ENCODE data around the gene TYRO3. TPM values are rescaled to one million over a fixed set of nuclear protein-coding genes. Genes with fewer than 3 reads are reported as not detected.
"Not testable (repeated sequence)": the region's sequence is repeated elsewhere in the genome, so short reads cannot be mapped to it uniquely, and the experiment has no call there.

TYRO3 gene
- total and polyA plus RNA-seq, 2 experiments from 2014 or later: 71.0 to 109 TPM

DNA sequence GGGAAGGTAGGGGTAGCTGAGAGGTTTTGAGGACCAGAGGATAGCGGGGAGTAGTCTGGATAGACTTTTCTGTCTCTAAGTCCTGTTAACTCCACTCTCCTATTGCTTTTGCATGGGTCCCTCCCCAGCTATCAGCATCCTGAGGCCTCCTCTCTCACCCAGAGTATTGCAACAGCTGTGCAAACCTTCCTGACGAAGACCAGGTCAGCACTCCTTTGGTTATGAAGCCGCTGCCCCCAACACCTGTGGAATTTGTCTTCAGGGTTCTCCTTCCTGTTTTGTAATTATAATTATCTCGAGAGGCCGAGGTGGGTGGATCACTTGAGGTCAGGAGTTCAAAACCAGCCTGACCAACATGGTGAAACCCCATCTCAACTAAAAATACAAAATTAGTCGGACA lies 24.8 kb downstream of the TYRO3 start:
- H3K27ac ChIP-seq: no peak overlapping the region
- TF ChIP-seq EZH2phosphoT487 (IDR thresholded peaks at IDR 0.05; ENCODE audit: low read depth, severe bottlenecking, unreplicated experiment) (no peak), EZH2 (IDR thresholded peaks at IDR 0.05; ENCODE audit: borderline replicate concordance) (no peak)
- TF ChIP-seq, protein P1, sequence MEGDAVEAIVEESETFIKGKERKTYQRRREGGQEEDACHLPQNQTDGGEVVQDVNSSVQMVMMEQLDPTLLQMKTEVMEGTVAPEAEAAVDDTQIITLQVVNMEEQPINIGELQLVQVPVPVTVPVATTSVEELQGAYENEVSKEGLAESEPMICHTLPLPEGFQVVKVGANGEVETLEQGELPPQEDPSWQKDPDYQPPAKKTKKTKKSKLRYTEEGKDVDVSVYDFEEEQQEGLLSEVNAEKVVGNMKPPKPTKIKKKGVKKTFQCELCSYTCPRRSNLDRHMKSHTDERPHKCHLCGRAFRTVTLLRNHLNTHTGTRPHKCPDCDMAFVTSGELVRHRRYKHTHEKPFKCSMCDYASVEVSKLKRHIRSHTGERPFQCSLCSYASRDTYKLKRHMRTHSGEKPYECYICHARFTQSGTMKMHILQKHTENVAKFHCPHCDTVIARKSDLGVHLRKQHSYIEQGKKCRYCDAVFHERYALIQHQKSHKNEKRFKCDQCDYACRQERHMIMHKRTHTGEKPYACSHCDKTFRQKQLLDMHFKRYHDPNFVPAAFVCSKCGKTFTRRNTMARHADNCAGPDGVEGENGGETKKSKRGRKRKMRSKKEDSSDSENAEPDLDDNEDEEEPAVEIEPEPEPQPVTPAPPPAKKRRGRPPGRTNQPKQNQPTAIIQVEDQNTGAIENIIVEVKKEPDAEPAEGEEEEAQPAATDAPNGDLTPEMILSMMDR (IDR thresholded peaks at IDR 0.05; ENCODE audit: poor library complexity): no peak
- H3K9me3 ChIP-seq (ENCODE audit: low read depth): no peaks in the 10 kb centered on the region
- H4K20me1 ChIP-seq (ENCODE audit: insufficient read depth, poor library complexity, severe bottlenecking): no peaks in the 10 kb centered on the region
- peaks cover 11% of the 10 kb centered on the region for H3K4me1 ChIP-seq (ENCODE audit: insufficient read depth)
- H2AFZ ChIP-seq: no peak overlapping the region
- H3K27me3 ChIP-seq: no peaks in the 10 kb centered on the region
- DNase-seq (ENCODE audit: low spot score): no peak
- no peaks in the 10 kb centered on the region for H3K79me2 ChIP-seq
- 70% methylated on average over 6 of the region's 6 CpGs for WGBS (ENCODE audit: low lambda C conversion rate, missing lambda C conversion rate)
- H3K36me3 ChIP-seq (replicated peaks; ENCODE audit: insufficient read depth, low read depth): no peaks in the 10 kb centered on the region
- no peaks in the 10 kb centered on the region for H3K9me2 ChIP-seq (replicated peaks; ENCODE audit: insufficient read depth)
- no peak overlapping the region for H3K4me2 ChIP-seq
- no peak overlapping the region for H3K4me3 ChIP-seq

DNA sequence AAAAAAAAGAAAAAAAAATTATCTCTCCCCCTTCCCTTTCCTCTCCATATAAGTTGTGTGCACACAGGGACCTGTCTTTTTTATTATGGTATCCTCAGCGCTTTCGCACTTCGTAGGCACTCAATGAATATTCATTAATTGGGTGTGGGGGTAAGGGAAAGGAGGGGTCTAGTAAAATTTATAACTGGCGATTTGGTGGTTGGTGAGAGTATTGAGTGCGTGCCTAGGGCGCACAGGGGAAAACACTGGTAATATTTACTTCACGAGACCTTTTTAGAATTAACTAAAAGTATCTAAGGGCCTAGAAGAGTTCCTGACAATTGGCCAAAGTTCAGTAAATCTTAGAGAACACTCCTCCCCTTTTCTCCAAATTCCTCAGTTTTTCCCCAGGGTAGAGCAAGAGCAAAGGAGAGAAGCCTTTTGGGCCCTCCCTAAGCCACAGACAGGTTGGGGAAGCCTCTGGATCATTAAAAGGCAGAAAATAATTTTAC lies 25.7 kb downstream of the TYRO3 start:
- no peaks in the 10 kb centered on the region for H3K79me2 ChIP-seq
- H3K9me2 ChIP-seq (replicated peaks; ENCODE audit: insufficient read depth): no peaks in the 10 kb centered on the region
- WGBS (ENCODE audit: low lambda C conversion rate, missing lambda C conversion rate): 91% methylated on average over 7 of the region's 7 CpGs
- H2AFZ ChIP-seq: peak overlapping the region; percentile 58
- H3K36me3 ChIP-seq (replicated peaks; ENCODE audit: insufficient read depth, low read depth): no peaks in the 10 kb centered on the region
- peak overlapping the region; percentile 86 for H3K4me2 ChIP-seq
- DNase-seq (ENCODE audit: low spot score): no peak
- no peaks in the 10 kb centered on the region for H3K27me3 ChIP-seq
- H3K9me3 ChIP-seq (ENCODE audit: low read depth): no peaks in the 10 kb centered on the region
- peak overlapping the region; percentile 12 for H3K4me3 ChIP-seq
- H3K4me1 ChIP-seq (ENCODE audit: insufficient read depth): peaks cover 18% of the 10 kb centered on the region
- peak overlapping the region; percentile 76 for H3K27ac ChIP-seq
- TF ChIP-seq EZH2phosphoT487 (IDR thresholded peaks at IDR 0.05; ENCODE audit: low read depth, severe bottlenecking, unreplicated experiment) (no peak), EZH2 (IDR thresholded peaks at IDR 0.05; ENCODE audit: borderline replicate concordance) (no peak)
- TF ChIP-seq, protein P1 (IDR thresholded peaks at IDR 0.05; ENCODE audit: poor library complexity): no peak
- H4K20me1 ChIP-seq (ENCODE audit: insufficient read depth, poor library complexity, severe bottlenecking): no peaks in the 10 kb centered on the region

DNA sequence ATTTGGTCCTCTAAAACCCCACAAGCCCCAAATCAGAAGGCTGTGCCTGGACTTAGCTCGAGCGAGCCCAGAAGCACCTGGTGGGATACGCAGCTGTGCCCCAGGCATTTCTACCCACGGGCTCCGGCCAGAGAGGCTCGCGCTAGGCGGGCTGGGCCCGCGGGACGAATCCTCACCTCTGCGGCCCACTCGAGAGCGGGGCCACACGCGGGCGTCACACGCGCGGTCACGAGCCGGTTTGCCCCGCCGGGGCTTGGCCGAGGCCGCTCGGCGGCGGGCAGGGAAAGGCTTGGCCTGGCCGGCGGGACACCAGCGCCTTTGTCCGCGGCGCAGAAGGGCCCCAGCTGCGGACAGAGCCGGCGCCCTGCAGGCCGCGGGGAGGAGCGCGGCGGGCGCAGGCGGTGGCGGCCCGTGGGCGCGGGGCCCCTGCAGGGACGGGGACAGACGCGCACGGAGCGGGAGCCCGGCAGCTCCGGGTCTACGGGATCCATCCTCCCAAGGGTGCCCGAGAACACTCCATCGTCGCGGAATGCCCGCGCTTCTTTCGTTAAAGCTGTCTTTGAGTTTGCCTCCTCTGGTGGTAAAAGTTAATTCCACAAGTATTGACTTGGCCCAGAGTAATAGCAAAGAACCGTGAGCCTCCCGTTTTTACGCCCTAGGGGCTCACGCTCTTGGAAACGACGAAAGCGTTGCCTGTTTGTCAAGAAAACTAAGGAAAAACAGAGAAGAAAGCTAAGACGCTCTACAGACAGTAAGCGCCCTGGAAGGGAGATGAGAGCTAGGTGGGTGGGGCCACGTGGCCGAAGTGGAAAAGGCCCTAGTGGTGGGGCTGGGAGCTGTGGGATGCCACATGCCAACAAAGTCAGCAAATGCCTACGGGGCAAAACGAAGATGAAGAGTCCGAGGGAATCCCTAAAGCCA lies 26.4 kb downstream of the TYRO3 start:
- TF ChIP-seq, protein P1 (IDR thresholded peaks at IDR 0.05; ENCODE audit: poor library complexity): peak; percentile 40
- TF ChIP-seq EZH2phosphoT487 (IDR thresholded peaks at IDR 0.05; ENCODE audit: low read depth, severe bottlenecking, unreplicated experiment): no peak
- TF ChIP-seq EZH2 (IDR thresholded peaks at IDR 0.05; ENCODE audit: borderline replicate concordance): no peak
- H4K20me1 ChIP-seq (ENCODE audit: insufficient read depth, poor library complexity, severe bottlenecking): no peaks in the 10 kb centered on the region
- no peaks in the 10 kb centered on the region for H3K27me3 ChIP-seq
- H3K4me3 ChIP-seq: peak overlapping the region; percentile 12
- H3K27ac ChIP-seq: peak overlapping the region; percentile 76
- peak overlapping the region; percentile 86 for H3K4me2 ChIP-seq
- H3K36me3 ChIP-seq (replicated peaks; ENCODE audit: insufficient read depth, low read depth): no peaks in the 10 kb centered on the region
- no peaks in the 10 kb centered on the region for H3K9me3 ChIP-seq (ENCODE audit: low read depth)
- DNase-seq (ENCODE audit: low spot score): peak; percentile 58
- H3K79me2 ChIP-seq: no peaks in the 10 kb centered on the region
- peaks cover 24% of the 10 kb centered on the region for H3K4me1 ChIP-seq (ENCODE audit: insufficient read depth)
- peak overlapping the region; percentile 58 for H2AFZ ChIP-seq
- no peaks in the 10 kb centered on the region for H3K9me2 ChIP-seq (replicated peaks; ENCODE audit: insufficient read depth)
- 6% methylated on average over 58 of the region's 78 CpGs for WGBS (ENCODE audit: low lambda C conversion rate, missing lambda C conversion rate)

DNA sequence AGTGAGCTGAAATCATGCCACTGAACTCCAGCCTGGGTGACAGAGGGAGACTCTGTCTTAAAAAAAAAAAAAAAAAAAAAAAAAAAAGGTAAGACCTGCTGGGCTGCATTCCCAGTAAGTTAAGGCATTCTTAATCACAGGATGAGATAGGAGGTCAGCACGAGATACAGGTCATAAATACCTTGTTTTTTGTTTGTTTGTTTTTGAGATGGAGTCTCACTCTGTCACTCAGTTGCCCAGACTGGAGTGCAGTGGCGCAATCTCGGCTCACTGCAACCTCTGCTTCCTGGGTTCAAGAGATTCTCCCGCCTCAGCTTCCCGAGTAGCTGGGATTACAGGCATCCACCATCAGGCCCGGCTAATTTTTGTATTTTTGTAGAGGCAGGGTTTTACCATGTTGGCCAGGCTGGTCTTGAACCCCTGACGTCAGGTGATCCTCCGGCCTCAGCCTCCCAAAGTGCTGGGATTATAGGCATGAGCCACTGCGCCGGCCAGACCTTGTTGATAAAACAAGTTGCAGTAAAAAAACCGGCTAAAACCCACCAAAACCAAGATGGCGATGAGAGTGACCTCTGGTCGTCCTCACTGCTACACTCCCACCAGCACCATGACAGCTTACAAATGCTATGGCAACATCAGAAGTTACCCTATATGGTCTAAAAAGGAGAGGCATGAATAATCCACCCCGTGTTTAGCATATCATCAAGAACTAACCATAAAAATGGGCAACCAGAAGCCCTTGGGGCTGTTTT lies 27.7 kb downstream of the TYRO3 start:
- not testable (repeated sequence) for DNase-seq (ENCODE audit: low spot score); H3K4me2 ChIP-seq; H3K9me3 ChIP-seq (ENCODE audit: low read depth); H3K79me2 ChIP-seq; H3K9me2 ChIP-seq (replicated peaks; ENCODE audit: insufficient read depth); H3K27me3 ChIP-seq; H2AFZ ChIP-seq; H4K20me1 ChIP-seq (ENCODE audit: insufficient read depth, poor library complexity, severe bottlenecking); H3K4me3 ChIP-seq; H3K36me3 ChIP-seq (replicated peaks; ENCODE audit: insufficient read depth, low read depth)
- peak overlapping the region; percentile 65 for H3K27ac ChIP-seq
- WGBS (ENCODE audit: low lambda C conversion rate, missing lambda C conversion rate): 85% methylated on average over 14 of the region's 14 CpGs
- H3K4me1 ChIP-seq (ENCODE audit: insufficient read depth): peaks cover 25% of the 10 kb centered on the region

DNA sequence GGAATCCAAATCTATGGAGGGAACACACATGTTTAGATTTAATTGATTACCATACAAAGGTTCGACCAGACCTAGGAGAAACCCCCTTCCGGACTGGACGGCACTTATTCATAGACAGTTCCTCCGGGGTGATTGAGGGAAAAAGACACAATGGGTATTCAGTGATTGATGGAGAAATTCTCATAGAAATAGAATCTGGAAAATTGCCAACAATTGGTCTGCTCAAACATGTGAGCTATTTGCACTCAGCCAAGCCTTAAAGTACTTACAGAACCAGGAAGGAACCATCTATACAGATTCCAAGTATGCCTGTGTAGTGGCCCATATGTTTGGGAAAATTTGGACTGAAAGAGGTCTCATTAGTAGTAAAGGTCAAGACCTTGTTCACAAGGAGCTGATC lies 30.0 kb downstream of the TYRO3 start:
- WGBS (ENCODE audit: low lambda C conversion rate, missing lambda C conversion rate): 80% methylated on average over 4 of the region's 4 CpGs
- DNase-seq (ENCODE audit: low spot score); H3K27me3 ChIP-seq; H3K79me2 ChIP-seq; H3K4me3 ChIP-seq; H2AFZ ChIP-seq; H4K20me1 ChIP-seq (ENCODE audit: insufficient read depth, poor library complexity, severe bottlenecking); H3K36me3 ChIP-seq (replicated peaks; ENCODE audit: insufficient read depth, low read depth); H3K9me2 ChIP-seq (replicated peaks; ENCODE audit: insufficient read depth); H3K9me3 ChIP-seq (ENCODE audit: low read depth): not testable (repeated sequence)
- Histone ChIP-seq H3K4me1 (ENCODE audit: insufficient read depth) (peaks cover 25% of the 10 kb centered on the region), H3K4me2 (peak overlapping the region; percentile 28), H3K27ac (peak overlapping the region; percentile 98)

Measured in hepatocyte (in vitro differentiated cells).